ENCODE data around the gene CDKN2C. TPM values are rescaled to one million over a fixed set of nuclear protein-coding genes. Genes with fewer than 3 reads are reported as not detected.
"Not testable (repeated sequence)": the region's sequence is repeated elsewhere in the genome, so short reads cannot be mapped to it uniquely, and the experiment has no call there.

Gene CDKN2C
- total RNA-seq, 6 donors from 2014 or later = 2.1 to 12.7 (median 8.2) TPM

DNA sequence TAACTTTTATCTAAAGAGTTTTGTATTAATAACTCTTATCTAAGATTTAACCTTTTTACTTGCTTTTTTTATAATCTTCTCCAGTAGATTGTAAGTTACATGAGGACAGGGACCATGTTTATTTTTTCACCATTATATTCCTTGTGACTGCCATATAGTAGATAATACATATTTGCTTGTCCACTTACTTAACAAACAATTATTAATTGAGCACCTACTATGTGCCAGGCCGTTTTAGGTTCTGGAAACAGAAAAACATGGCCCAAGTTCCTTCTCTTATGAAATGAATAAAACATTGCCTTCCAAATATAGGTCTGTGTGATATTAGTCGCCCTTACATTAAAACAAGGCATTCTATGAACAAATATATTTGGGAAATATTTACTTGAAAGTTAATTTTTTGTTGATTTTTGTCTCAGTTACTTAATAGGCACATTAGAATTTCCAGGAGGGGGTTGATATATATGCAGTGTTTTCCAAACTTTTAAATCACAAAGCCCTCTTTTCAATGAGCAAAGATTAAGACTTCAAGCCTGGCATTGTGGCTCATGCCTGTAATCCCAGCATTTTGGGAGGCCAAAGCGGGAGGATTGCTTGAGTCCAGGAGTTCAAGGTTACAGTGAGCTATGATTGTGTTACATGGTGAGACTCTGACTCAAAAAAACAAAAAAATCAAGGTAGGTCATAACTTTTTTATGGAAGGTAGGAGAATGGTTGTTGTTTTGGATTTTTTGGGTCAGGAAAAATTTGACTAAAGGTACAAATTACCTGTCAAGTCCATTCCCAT lies 22.7 kb downstream of the CDKN2C start:
- Histone ChIP-seq H3K36me3 (no peaks in the 10 kb centered on the region), H3K27ac (no peak overlapping the region), H3K4me3 (no peak overlapping the region), H3K4me1 (no peaks in the 10 kb centered on the region), H3K9me3 (no peaks in the 10 kb centered on the region), H3K27me3 (no peaks in the 10 kb centered on the region)
- WGBS, 2 donors = 85 to 91% methylated on average over 3 of the region's 3 CpGs
- no peak for DNase-seq
- TF ChIP-seq, protein P1, sequence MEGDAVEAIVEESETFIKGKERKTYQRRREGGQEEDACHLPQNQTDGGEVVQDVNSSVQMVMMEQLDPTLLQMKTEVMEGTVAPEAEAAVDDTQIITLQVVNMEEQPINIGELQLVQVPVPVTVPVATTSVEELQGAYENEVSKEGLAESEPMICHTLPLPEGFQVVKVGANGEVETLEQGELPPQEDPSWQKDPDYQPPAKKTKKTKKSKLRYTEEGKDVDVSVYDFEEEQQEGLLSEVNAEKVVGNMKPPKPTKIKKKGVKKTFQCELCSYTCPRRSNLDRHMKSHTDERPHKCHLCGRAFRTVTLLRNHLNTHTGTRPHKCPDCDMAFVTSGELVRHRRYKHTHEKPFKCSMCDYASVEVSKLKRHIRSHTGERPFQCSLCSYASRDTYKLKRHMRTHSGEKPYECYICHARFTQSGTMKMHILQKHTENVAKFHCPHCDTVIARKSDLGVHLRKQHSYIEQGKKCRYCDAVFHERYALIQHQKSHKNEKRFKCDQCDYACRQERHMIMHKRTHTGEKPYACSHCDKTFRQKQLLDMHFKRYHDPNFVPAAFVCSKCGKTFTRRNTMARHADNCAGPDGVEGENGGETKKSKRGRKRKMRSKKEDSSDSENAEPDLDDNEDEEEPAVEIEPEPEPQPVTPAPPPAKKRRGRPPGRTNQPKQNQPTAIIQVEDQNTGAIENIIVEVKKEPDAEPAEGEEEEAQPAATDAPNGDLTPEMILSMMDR (IDR thresholded peaks at IDR 0.05) = no peak
- TF ChIP-seq EP300 (IDR thresholded peaks at IDR 0.05) = no peak
- no peak for TF ChIP-seq POLR2A (IDR thresholded peaks at IDR 0.05)
- TF ChIP-seq POLR2AphosphoS5 (IDR thresholded peaks at IDR 0.05) = no peak
- ATAC-seq (ENCODE audit: low FRiP score in 2 of 2) = no peak

DNA sequence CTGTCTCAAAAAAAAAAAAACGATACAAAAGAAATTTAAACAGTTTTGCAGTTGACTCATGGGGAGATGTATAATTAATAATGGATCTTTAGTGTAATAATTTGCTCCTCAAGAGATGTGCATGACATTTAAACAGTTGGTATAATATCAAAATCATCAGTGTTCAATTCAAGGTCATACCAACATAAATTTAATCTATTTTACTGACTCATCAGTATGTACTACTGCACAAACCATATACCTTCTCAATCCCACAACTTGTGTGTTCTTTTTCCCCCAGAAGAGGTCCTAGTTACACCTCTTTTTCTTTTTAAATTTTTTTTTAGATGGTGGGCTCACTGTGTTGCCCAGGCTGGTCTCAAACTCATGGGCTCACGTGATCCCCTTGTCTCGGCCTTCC lies 23.6 kb downstream of the CDKN2C start:
- Histone ChIP-seq H3K27me3 (no peaks in the 10 kb centered on the region), H3K4me3 (no peak overlapping the region), H3K27ac (no peak overlapping the region), H3K9me3 (no peaks in the 10 kb centered on the region), H3K4me1 (no peaks in the 10 kb centered on the region), H3K36me3 (no peaks in the 10 kb centered on the region)
- TF ChIP-seq, protein P1 (IDR thresholded peaks at IDR 0.05) = no peak
- no peak for TF ChIP-seq POLR2AphosphoS5 (IDR thresholded peaks at IDR 0.05)
- DNase-seq (no peak), ATAC-seq (ENCODE audit: low FRiP score in 2 of 2) (no peak)
- WGBS, 2 donors = 88 to 97% methylated on average over 3 of the region's 3 CpGs

DNA sequence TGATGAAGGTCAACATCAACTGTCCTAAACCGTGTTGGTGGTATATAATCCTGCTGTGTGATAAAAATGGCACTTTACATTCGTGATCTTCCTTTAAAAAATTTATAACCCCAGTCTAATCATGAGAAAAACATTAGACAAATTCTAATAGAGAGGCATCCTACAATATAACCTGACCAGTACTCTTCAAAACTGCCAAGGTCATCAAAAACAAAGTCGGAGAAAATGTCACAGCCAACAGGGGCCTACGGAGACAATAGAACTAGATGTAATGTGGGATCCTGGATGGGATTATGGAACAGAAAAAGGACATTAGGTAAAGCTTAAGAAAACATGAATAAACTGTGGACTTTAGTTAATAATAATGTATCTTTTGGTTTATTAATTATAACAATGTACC lies 25.0 kb downstream of the CDKN2C start:
- H3K36me3 ChIP-seq = no peaks in the 10 kb centered on the region
- no peaks in the 10 kb centered on the region for H3K4me1 ChIP-seq
- ATAC-seq (ENCODE audit: low FRiP score in 2 of 2) (no peak), DNase-seq (no peak)
- no peak overlapping the region for H3K4me3 ChIP-seq
- H3K9me3 ChIP-seq = no peaks in the 10 kb centered on the region
- TF ChIP-seq POLR2AphosphoS5 (IDR thresholded peaks at IDR 0.05) (no peak), EP300 (IDR thresholded peaks at IDR 0.05) (no peak), POLR2A (IDR thresholded peaks at IDR 0.05) (no peak)
- TF ChIP-seq, protein P1 (IDR thresholded peaks at IDR 0.05) = no peak
- no peaks in the 10 kb centered on the region for H3K27me3 ChIP-seq
- no peak overlapping the region for H3K27ac ChIP-seq
- 88% methylated on average over 4 of the region's 4 CpGs for WGBS, 2 donors

GRCh38 chr1:50995651-50996050 lies 25.6 kb downstream of the CDKN2C start:
- H3K4me3 ChIP-seq = no peak overlapping the region
- no peaks in the 10 kb centered on the region for H3K27me3 ChIP-seq
- H3K27ac ChIP-seq = no peak overlapping the region
- TF ChIP-seq POLR2AphosphoS5 (IDR thresholded peaks at IDR 0.05) (no peak), EP300 (IDR thresholded peaks at IDR 0.05) (no peak), POLR2A (IDR thresholded peaks at IDR 0.05) (no peak)
- TF ChIP-seq, protein P1 (IDR thresholded peaks at IDR 0.05) = no peak
- ATAC-seq (ENCODE audit: low FRiP score in 2 of 2) (no peak), DNase-seq (no peak)
- H3K4me1 ChIP-seq = no peaks in the 10 kb centered on the region
- 50 to 60% methylated on average over 1 of the region's 1 CpG for WGBS, 2 donors
- no peaks in the 10 kb centered on the region for H3K36me3 ChIP-seq
- H3K9me3 ChIP-seq = no peaks in the 10 kb centered on the region

- H3K9me3 ChIP-seq = no peaks in the 10 kb centered on the region
- H3K4me1 ChIP-seq = no peaks in the 10 kb centered on the region
- WGBS, 2 donors = 58 to 74% methylated on average over 3 of the region's 3 CpGs
- no peak overlapping the region for H3K4me3 ChIP-seq
- no peaks in the 10 kb centered on the region for H3K27me3 ChIP-seq
- H3K36me3 ChIP-seq = no peaks in the 10 kb centered on the region
- no peak overlapping the region for H3K27ac ChIP-seq
- no peak for DNase-seq
- no peak for ATAC-seq (ENCODE audit: low FRiP score in 2 of 2)
- TF ChIP-seq, protein P1 (IDR thresholded peaks at IDR 0.05) = no peak
- TF ChIP-seq POLR2AphosphoS5 (IDR thresholded peaks at IDR 0.05) = no peak
- no peak for TF ChIP-seq EP300 (IDR thresholded peaks at IDR 0.05)
- no peak for TF ChIP-seq POLR2A (IDR thresholded peaks at IDR 0.05)
Measured at GRCh38 chr1:50996083-50996482, 26.0 kb downstream of the CDKN2C start.

GRCh38 chr1:50999375-50999774 lies 29.3 kb downstream of the CDKN2C start:
- H3K4me3 ChIP-seq; H3K27ac ChIP-seq; H3K9me3 ChIP-seq; ATAC-seq (ENCODE audit: low FRiP score in 2 of 2); H3K36me3 ChIP-seq; DNase-seq; H3K27me3 ChIP-seq; H3K4me1 ChIP-seq: not testable (repeated sequence)
- 57 to 76% methylated on average over 1 of the region's 1 CpG for WGBS, 2 donors

Measured in upper lobe of left lung (tissue), 6 donors.